GM19238 (cell line): ENCODE data around the gene ZNF208.
"Not testable (repeated sequence)": the region's sequence is repeated elsewhere in the genome, so short reads cannot be mapped to it uniquely, and the experiment has no call there.

ENCODE experiments used
- DNase-seq: peaks from one replicate; pipeline ENCODE4 v3.0.0; 2011; ENCODE audit warnings: low spot score; ENCODE audit not compliant: insufficient read length

The ZNF208 gene

GRCh38 chr19:22010437-22011143 is at the start of gene ZNF208:
Gene ZNF208, minus strand, starts transcription at chr19:22010943. Its CDS starts 149 bp downstream, at chr19:22010794.
- DNase-seq = not testable (repeated sequence)

- no peak for DNase-seq
Measured at GRCh38 chr19:22052644-22053013, 41.9 kb upstream of the ZNF208 start.

- not testable (repeated sequence) for DNase-seq
Measured at GRCh38 chr19:22041151-22041550, 30.4 kb upstream of the ZNF208 start.

- DNase-seq = no peak
Measured at GRCh38 chr19:22030680-22031079, 19.9 kb upstream of the ZNF208 start.

GRCh38 chr19:22026687-22027086 is 15.9 kb upstream of the ZNF208 start:
- no peak for DNase-seq

GRCh38 chr19:22025539-22025938 is 14.8 kb upstream of the ZNF208 start:
- not testable (repeated sequence) for DNase-seq

GRCh38 chr19:21970466-21970865 is 40.3 kb downstream of the ZNF208 start:
- no peak for DNase-seq

- DNase-seq = no peak
Measured at GRCh38 chr19:21947775-21948174, 63.0 kb downstream of the ZNF208 start.

GRCh38 chr19:21940684-21941083 is 70.1 kb downstream of the ZNF208 start:
- DNase-seq = no peak

GRCh38 chr19:21934593-21934992 is 76.2 kb downstream of the ZNF208 start:
- DNase-seq = no peak

GRCh38 chr19:21934131-21934530 is 76.6 kb downstream of the ZNF208 start:
- DNase-seq = no peak

GRCh38 chr19:21922276-21922675 is 88.5 kb downstream of the ZNF208 start:
- no peak for DNase-seq

GRCh38 chr19:21921691-21922180 is 89.0 kb downstream of the ZNF208 start:
- DNase-seq = no peak

- no peak for DNase-seq
Measured at GRCh38 chr19:21915411-21915810, 95.3 kb downstream of the ZNF208 start.

- no peak for DNase-seq
Measured at GRCh38 chr19:21912654-21913053, 98.1 kb downstream of the ZNF208 start.

- no peak for DNase-seq
Measured at GRCh38 chr19:21910318-21910717, 100.4 kb downstream of the ZNF208 start.

- no peak for DNase-seq
Measured at GRCh38 chr19:21908066-21908465, 102.7 kb downstream of the ZNF208 start.

- DNase-seq = no peak
Measured at GRCh38 chr19:21907516-21907915, 103.2 kb downstream of the ZNF208 start.

GRCh38 chr19:21902571-21902970 is 108.2 kb downstream of the ZNF208 start:
- no peak for DNase-seq

GRCh38 chr19:21901861-21902260 is 108.9 kb downstream of the ZNF208 start:
- no peak for DNase-seq

- DNase-seq = no peak
Measured at GRCh38 chr19:21900401-21900800, 110.3 kb downstream of the ZNF208 start.

- no peak for DNase-seq
Measured at GRCh38 chr19:21891086-21891485, 119.7 kb downstream of the ZNF208 start.

GRCh38 chr19:21890017-21890416 is 120.7 kb downstream of the ZNF208 start:
- not testable (repeated sequence) for DNase-seq
